ENCODE measurements around the gene SUCLG2. TPM values are rescaled to one million over a fixed set of nuclear protein-coding genes. Genes with fewer than 3 reads are reported as not detected.

Gene SUCLG2
- total RNA-seq, 1 donor from 2014 or later: 53.8 TPM

DNA sequence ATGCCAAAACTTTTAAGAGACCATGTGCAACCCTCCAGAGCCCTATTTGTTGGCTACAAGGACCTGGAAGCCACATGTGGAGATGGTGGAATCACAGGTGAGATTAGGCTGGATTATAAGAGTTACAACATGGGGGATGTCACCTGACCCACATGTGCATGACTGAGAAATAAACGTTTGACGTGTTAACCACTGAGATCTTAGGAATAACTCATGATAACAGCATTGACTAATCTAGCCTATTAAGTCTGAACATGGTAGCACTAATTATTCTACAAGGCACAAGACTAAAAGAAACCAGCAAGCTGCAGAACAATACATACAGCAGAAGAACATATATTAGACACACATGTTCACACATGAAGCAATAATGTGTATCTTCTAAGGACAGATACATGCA is 38.4 kb downstream of the SUCLG2 start:
- intact Hi-C loops (cut with DNase I): no loop called here
- Histone ChIP-seq H3K36me3 (peaks cover 8% of the 10 kb centered on the region), H3K27me3 (no peaks in the 10 kb centered on the region), H3K27ac (no peak overlapping the region), H3K9me3 (no peaks in the 10 kb centered on the region), H3K4me3 (no peak overlapping the region), H3K4me1 (no peaks in the 10 kb centered on the region)
- no peak for ATAC-seq
- no peak for TF ChIP-seq CTCF (IDR thresholded peaks at IDR 0.05)
- DNase-seq: no peak

GRCh38 chr3:67614195-67614594 is 40.2 kb downstream of the SUCLG2 start:
- no peak for TF ChIP-seq CTCF (IDR thresholded peaks at IDR 0.05)
- Histone ChIP-seq H3K9me3 (no peaks in the 10 kb centered on the region), H3K4me3 (no peak overlapping the region), H3K27ac (no peak overlapping the region), H3K36me3 (peaks cover 3% of the 10 kb centered on the region), H3K4me1 (no peaks in the 10 kb centered on the region), H3K27me3 (no peaks in the 10 kb centered on the region)
- DNase-seq: no peak
- intact Hi-C loops (cut with DNase I): no loop called here
- no peak for ATAC-seq

DNA sequence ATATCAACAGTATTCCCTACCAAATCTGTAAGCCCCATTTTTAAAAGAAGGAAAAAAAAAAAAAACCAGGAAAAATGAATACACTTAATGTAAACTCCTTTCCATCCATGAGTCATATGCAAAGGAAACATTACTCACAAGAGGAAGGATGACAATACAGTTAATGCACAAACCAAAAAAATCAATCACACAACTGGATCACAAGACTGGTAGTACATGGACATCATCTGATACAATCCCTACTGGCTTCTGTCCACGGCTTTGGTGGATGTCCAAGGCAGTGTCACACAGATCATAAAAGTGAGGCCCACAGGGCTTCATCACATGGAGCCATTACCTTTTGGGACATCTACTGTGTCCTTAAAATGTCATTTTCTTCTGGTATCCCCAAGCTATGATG is 44.0 kb downstream of the SUCLG2 start:
- no peaks in the 10 kb centered on the region for H3K9me3 ChIP-seq
- no peak for TF ChIP-seq CTCF (IDR thresholded peaks at IDR 0.05)
- H3K4me3 ChIP-seq: no peak overlapping the region
- no peaks in the 10 kb centered on the region for H3K4me1 ChIP-seq
- DNase-seq: no peak
- no peak for ATAC-seq
- no peaks in the 10 kb centered on the region for H3K27me3 ChIP-seq
- no peak overlapping the region for H3K27ac ChIP-seq
- intact Hi-C loops (cut with DNase I): no loop called here
- H3K36me3 ChIP-seq: peaks cover 26% of the 10 kb centered on the region

GRCh38 chr3:67609709-67610108 is 44.7 kb downstream of the SUCLG2 start:
- no peak for ATAC-seq
- no peak for TF ChIP-seq CTCF (IDR thresholded peaks at IDR 0.05)
- intact Hi-C loops (cut with DNase I): no loop called here
- Histone ChIP-seq H3K36me3 (peaks cover 33% of the 10 kb centered on the region), H3K4me1 (no peaks in the 10 kb centered on the region), H3K27me3 (no peaks in the 10 kb centered on the region), H3K4me3 (no peak overlapping the region), H3K27ac (no peak overlapping the region), H3K9me3 (no peaks in the 10 kb centered on the region)
- DNase-seq: no peak

DNA sequence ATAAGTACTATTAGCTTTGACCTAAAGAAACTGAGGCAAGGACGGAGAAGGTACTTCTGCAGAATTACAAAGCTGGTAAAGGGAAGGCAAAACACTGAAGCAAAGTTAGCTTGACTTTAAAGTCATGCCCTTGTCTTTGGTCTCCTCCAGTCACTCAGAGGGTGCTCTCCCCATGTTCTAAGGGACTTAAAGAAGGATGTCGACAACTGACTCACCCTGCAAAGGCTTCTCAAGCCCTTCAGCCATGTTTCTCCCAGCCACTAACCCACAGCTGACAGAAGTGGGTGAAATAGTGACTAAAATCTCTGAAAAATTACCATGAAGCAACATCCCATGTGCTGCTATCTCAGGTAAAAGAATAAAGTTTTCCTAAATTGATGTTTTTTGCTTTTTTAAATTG is 46.4 kb downstream of the SUCLG2 start:
- Histone ChIP-seq H3K36me3 (peaks cover 41% of the 10 kb centered on the region), H3K27me3 (no peaks in the 10 kb centered on the region), H3K4me3 (no peak overlapping the region), H3K9me3 (no peaks in the 10 kb centered on the region), H3K4me1 (no peaks in the 10 kb centered on the region), H3K27ac (no peak overlapping the region)
- DNase-seq: no peak
- no peak for TF ChIP-seq CTCF (IDR thresholded peaks at IDR 0.05)
- no peak for ATAC-seq
- intact Hi-C loops (cut with DNase I): no loop called here

DNA sequence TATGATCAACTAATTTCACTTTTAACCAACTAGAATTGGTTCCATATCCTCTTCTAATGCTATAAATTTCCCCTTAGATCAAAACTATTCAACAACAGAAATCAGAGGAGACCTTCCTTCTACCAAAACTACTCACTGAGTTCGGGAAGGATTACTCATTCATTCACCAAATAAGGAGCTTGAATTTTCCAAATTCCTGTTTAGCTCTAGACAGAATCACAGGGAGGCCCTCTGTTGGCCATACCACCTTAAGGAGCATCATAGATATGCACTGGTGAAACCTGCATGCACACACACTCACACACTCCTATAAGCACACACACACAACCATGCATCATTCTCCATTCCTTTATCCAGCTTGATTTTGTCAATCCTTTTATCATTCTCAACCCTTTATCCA is 49.0 kb downstream of the SUCLG2 start:
- no peaks in the 10 kb centered on the region for H3K4me1 ChIP-seq
- H3K27me3 ChIP-seq: no peaks in the 10 kb centered on the region
- DNase-seq: no peak
- no peaks in the 10 kb centered on the region for H3K9me3 ChIP-seq
- ATAC-seq: no peak
- H3K27ac ChIP-seq: no peak overlapping the region
- peaks cover 41% of the 10 kb centered on the region for H3K36me3 ChIP-seq
- peak; percentile 13 for TF ChIP-seq CTCF (IDR thresholded peaks at IDR 0.05)
- no peak overlapping the region for H3K4me3 ChIP-seq
- intact Hi-C loops (cut with DNase I): no loop called here

All from upper lobe of right lung (tissue), 1 donor.